Ishikawa (cell line): Measurements from ENCODE around the gene PROM1.

Experiments used
- CEBPB ChIP-seq: IDR thresholded peaks from 2 replicates; pipeline ENCODE4 v1.6.1; 2012
- CREB1 ChIP-seq: IDR thresholded peaks from 2 replicates; pipeline ENCODE4 v1.6.1; 2012; ENCODE audit warnings: low read depth
- EGR1 ChIP-seq: IDR thresholded peaks from 2 replicates; pipeline ENCODE4 v1.6.1; 2012
- EP300 ChIP-seq: IDR thresholded peaks from 2 replicates; pipeline ENCODE4 v1.6.1; 2012; ENCODE audit warnings: borderline replicate concordance
- FOXM1 ChIP-seq: IDR thresholded peaks from 2 replicates; pipeline ENCODE4 v1.6.1; 2012; ENCODE audit warnings: low read depth, borderline replicate concordance
- MAX ChIP-seq: IDR thresholded peaks from 2 replicates; pipeline ENCODE4 v1.6.1; 2012
- NFIC ChIP-seq: IDR thresholded peaks from 2 replicates; pipeline ENCODE4 v1.6.1; 2012
- RAD21 ChIP-seq: IDR thresholded peaks from 2 replicates; pipeline ENCODE4 v1.6.1; 2012; ENCODE audit warnings: low read depth
- REST ChIP-seq: IDR thresholded peaks from 2 replicates; pipeline ENCODE4 v1.6.1; 2012; ENCODE audit warnings: low read depth, mild to moderate bottlenecking
- TAF1 ChIP-seq: IDR thresholded peaks from 2 replicates; pipeline ENCODE4 v1.6.1; 2012; ENCODE audit warnings: low read depth, mild to moderate bottlenecking
- TCF12 ChIP-seq: IDR thresholded peaks from 2 replicates; pipeline ENCODE4 v1.6.1; 2012; ENCODE audit warnings: low read depth
- TEAD4 ChIP-seq: IDR thresholded peaks from 2 replicates; pipeline ENCODE4 v1.6.1; 2012
- USF1 ChIP-seq: IDR thresholded peaks from 2 replicates; pipeline ENCODE4 v1.6.1; 2012
- YY1 ChIP-seq: IDR thresholded peaks from 2 replicates; pipeline ENCODE4 v1.6.1; 2012; ENCODE audit warnings: low read depth
- ZBTB7A ChIP-seq: IDR thresholded peaks from 2 replicates; pipeline ENCODE4 v1.6.1; 2012; ENCODE audit warnings: low read depth

The PROM1 gene

GRCh38 chr4:16050669-16051068, 33.2 kb downstream of the PROM1 start:
- TF ChIP-seq USF1 (no peak), REST (no peak), CEBPB (no peak), MAX (no peak), TEAD4 (no peak), ZBTB7A (no peak), NFIC (no peak), FOXM1 (no peak), EP300 (no peak), TCF12 (no peak), CREB1 (no peak), YY1 (no peak), EGR1 (no peak), RAD21 (no peak), TAF1 (no peak)

GRCh38 chr4:16048619-16049419, 35.0 kb downstream of the PROM1 start:
- no peak for TF ChIP-seq REST
- no peak for TF ChIP-seq USF1
- TF ChIP-seq ZBTB7A, result no peak
- TF ChIP-seq CREB1, result no peak
- no peak for TF ChIP-seq TEAD4
- TF ChIP-seq TCF12, result no peak
- no peak for TF ChIP-seq RAD21
- TF ChIP-seq YY1, result no peak
- TF ChIP-seq CEBPB, result no peak
- no peak for TF ChIP-seq EP300
- no peak for TF ChIP-seq TAF1
- TF ChIP-seq FOXM1, result no peak
- TF ChIP-seq NFIC, result no peak
- no peak for TF ChIP-seq MAX
- no peak for TF ChIP-seq EGR1

- TF ChIP-seq EP300, result no peak
- no peak for TF ChIP-seq NFIC
- no peak for TF ChIP-seq CEBPB
- no peak for TF ChIP-seq REST
- TF ChIP-seq TCF12, result no peak
- TF ChIP-seq CREB1, result no peak
- no peak for TF ChIP-seq RAD21
- TF ChIP-seq YY1, result no peak
- no peak for TF ChIP-seq EGR1
- TF ChIP-seq USF1, result no peak
- no peak for TF ChIP-seq TEAD4
- TF ChIP-seq ZBTB7A, result no peak
- no peak for TF ChIP-seq FOXM1
- TF ChIP-seq TAF1, result no peak
- no peak for TF ChIP-seq MAX
These were observed 38.1 kb downstream of the PROM1 start for GRCh38 chr4:16045687-16046086.
